DND-41 (cell line): ENCODE data around the gene TEC.

Experiments
- EZH2 ChIP-seq: IDR thresholded peaks from 3 replicates; pipeline ENCODE4 v1.6.1; 2012; ENCODE audit warnings: borderline replicate concordance, low read depth, mild to moderate bottlenecking, moderate library complexity, low read length, inconsistent platforms; ENCODE audit not compliant: severe bottlenecking
- TF ChIP-seq, protein P1 (sequence below): IDR thresholded peaks from 2 replicates; pipeline ENCODE4 v1.5.1; 2012; ENCODE audit warnings: borderline replicate concordance, low read length, moderate library complexity, mild to moderate bottlenecking; ENCODE audit not compliant: poor library complexity, severe bottlenecking; ENCODE audit errors: extremely low read depth

DNA sequence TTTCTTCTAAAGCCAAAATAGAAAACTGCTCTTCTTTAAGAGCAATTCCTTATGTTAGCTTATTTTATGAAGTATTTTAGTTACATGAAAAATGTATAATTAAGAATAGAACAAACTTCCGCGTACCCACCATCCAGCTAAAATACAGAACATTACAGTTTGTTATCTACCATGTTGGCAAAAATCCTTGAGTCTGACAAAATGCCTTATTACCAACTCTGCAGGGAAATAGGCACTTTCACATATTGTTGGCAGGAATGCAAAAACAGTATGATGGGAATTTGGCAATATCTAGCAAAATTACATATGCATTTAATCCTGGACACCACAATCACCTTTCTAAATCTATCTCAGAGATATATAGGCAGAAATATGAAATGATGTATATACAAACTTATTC is 39.3 kb upstream of the TEC start:
- TF ChIP-seq, protein P1, sequence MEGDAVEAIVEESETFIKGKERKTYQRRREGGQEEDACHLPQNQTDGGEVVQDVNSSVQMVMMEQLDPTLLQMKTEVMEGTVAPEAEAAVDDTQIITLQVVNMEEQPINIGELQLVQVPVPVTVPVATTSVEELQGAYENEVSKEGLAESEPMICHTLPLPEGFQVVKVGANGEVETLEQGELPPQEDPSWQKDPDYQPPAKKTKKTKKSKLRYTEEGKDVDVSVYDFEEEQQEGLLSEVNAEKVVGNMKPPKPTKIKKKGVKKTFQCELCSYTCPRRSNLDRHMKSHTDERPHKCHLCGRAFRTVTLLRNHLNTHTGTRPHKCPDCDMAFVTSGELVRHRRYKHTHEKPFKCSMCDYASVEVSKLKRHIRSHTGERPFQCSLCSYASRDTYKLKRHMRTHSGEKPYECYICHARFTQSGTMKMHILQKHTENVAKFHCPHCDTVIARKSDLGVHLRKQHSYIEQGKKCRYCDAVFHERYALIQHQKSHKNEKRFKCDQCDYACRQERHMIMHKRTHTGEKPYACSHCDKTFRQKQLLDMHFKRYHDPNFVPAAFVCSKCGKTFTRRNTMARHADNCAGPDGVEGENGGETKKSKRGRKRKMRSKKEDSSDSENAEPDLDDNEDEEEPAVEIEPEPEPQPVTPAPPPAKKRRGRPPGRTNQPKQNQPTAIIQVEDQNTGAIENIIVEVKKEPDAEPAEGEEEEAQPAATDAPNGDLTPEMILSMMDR: no peak
- no peak for TF ChIP-seq EZH2
